Measurements from ENCODE around the gene IGF2. TPM values are rescaled to one million over a fixed set of nuclear protein-coding genes. Genes with fewer than 3 reads are reported as not detected.
A peak's percentile ranks its signal among the peaks of the same experiment; 100 is the strongest.

Gene IGF2
- total RNA-seq, 1 experiment from 2014 or later: 14.5 TPM

- no peaks in the 10 kb centered on the region for H3K9me3 ChIP-seq (ENCODE audit: control insufficient read depth, insufficient read depth, low read depth, low read length)
- ATAC-seq (no peak), DNase-seq (ENCODE audit: low read depth, low spot score) (no peak)
- H3K27ac ChIP-seq (ENCODE audit: low read length): no peak overlapping the region
- no peaks in the 10 kb centered on the region for H3K36me3 ChIP-seq (ENCODE audit: control insufficient read depth, insufficient read depth, low read length)
- in situ Hi-C loops (cut with HindIII; ENCODE audit: low pct_unique_long_range_greater_than_20kb, low sequenced_read_pairs) (no loop called here), intact Hi-C loops (cut with micrococcal nuclease; ENCODE audit: unreplicated experiment) (loop anchor here (5.0 kb wide), 2 partner anchors 462 to 502 kb away; no protein-coding TSS in a partner anchor)
- TF ChIP-seq, protein P1, sequence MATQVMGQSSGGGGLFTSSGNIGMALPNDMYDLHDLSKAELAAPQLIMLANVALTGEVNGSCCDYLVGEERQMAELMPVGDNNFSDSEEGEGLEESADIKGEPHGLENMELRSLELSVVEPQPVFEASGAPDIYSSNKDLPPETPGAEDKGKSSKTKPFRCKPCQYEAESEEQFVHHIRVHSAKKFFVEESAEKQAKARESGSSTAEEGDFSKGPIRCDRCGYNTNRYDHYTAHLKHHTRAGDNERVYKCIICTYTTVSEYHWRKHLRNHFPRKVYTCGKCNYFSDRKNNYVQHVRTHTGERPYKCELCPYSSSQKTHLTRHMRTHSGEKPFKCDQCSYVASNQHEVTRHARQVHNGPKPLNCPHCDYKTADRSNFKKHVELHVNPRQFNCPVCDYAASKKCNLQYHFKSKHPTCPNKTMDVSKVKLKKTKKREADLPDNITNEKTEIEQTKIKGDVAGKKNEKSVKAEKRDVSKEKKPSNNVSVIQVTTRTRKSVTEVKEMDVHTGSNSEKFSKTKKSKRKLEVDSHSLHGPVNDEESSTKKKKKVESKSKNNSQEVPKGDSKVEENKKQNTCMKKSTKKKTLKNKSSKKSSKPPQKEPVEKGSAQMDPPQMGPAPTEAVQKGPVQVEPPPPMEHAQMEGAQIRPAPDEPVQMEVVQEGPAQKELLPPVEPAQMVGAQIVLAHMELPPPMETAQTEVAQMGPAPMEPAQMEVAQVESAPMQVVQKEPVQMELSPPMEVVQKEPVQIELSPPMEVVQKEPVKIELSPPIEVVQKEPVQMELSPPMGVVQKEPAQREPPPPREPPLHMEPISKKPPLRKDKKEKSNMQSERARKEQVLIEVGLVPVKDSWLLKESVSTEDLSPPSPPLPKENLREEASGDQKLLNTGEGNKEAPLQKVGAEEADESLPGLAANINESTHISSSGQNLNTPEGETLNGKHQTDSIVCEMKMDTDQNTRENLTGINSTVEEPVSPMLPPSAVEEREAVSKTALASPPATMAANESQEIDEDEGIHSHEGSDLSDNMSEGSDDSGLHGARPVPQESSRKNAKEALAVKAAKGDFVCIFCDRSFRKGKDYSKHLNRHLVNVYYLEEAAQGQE (IDR thresholded peaks at IDR 0.05; ENCODE audit: insufficient read depth in 1 of 2, low read depth in 2 of 2, low read length in 1 of 2): 0 out of 4 replicates have a peak, but pooled peaks of 1 of the 2 experiments have one; percentile 50
- TF ChIP-seq, protein P2, sequence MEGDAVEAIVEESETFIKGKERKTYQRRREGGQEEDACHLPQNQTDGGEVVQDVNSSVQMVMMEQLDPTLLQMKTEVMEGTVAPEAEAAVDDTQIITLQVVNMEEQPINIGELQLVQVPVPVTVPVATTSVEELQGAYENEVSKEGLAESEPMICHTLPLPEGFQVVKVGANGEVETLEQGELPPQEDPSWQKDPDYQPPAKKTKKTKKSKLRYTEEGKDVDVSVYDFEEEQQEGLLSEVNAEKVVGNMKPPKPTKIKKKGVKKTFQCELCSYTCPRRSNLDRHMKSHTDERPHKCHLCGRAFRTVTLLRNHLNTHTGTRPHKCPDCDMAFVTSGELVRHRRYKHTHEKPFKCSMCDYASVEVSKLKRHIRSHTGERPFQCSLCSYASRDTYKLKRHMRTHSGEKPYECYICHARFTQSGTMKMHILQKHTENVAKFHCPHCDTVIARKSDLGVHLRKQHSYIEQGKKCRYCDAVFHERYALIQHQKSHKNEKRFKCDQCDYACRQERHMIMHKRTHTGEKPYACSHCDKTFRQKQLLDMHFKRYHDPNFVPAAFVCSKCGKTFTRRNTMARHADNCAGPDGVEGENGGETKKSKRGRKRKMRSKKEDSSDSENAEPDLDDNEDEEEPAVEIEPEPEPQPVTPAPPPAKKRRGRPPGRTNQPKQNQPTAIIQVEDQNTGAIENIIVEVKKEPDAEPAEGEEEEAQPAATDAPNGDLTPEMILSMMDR (IDR thresholded peaks at IDR 0.05): no peak
- peaks cover 16% of the 10 kb centered on the region for H3K4me1 ChIP-seq (ENCODE audit: control insufficient read depth, insufficient read depth, low read length)
- CTCF ChIA-PET: interaction anchor here (0.6 to 8.3 kb wide), 9 partner anchors 10 to 501 kb away, joined by 3 to 236 read pairs (median 3); no protein-coding TSS in a partner anchor
- no TSS peak for BruUV-seq (replicated peaks)
- POLR2A ChIA-PET: no interaction called here
- H3K4me3 ChIP-seq (ENCODE audit: low read depth in 2 of 2, low read length in 2 of 2): no peak overlapping the region
- H3K27me3 ChIP-seq (ENCODE audit: control insufficient read depth, insufficient read depth, low read length): peaks cover 7% of the 10 kb centered on the region; the same call in 1 of the 2 replicates
Measured at GRCh38 chr11:2154195-2154585, 15.0 kb upstream of the IGF2 start.

GRCh38 chr11:2153581-2154194, 14.5 kb upstream of the IGF2 start:
- peaks cover 7% of the 10 kb centered on the region for H3K27me3 ChIP-seq (ENCODE audit: control insufficient read depth, insufficient read depth, low read length)

More at GRCh38 chr11:2153581-2154194, 14.5 kb upstream of the IGF2 start:
- no peak overlapping the region for H3K27ac ChIP-seq (ENCODE audit: low read length)
- H3K4me3 ChIP-seq (ENCODE audit: low read depth in 2 of 2, low read length in 2 of 2): no peak overlapping the region
- BruUV-seq (replicated peaks): no TSS peak
- DNase-seq (ENCODE audit: low read depth, low spot score) (no peak), ATAC-seq (no peak)
- ChIA-PET CTCF (interaction anchor here (0.5 to 8.3 kb wide), 13 partner anchors 11 to 501 kb away, joined by 3 to 236 read pairs (median 3); no protein-coding TSS in a partner anchor), POLR2A (interaction anchor here (0.6 kb wide), 1 partner anchor 9 kb away, joined by 3 read pairs; no protein-coding TSS in a partner anchor)
- H3K9me3 ChIP-seq (ENCODE audit: control insufficient read depth, insufficient read depth, low read depth, low read length): no peaks in the 10 kb centered on the region
- H3K4me1 ChIP-seq (ENCODE audit: control insufficient read depth, insufficient read depth, low read length): peaks cover 16% of the 10 kb centered on the region
- TF ChIP-seq, protein P2 (IDR thresholded peaks at IDR 0.05): no peak
- TF ChIP-seq TCF7L2 (IDR thresholded peaks at IDR 0.05; ENCODE audit: low read depth, low read length): no peak
- in situ Hi-C loops (cut with HindIII; ENCODE audit: low pct_unique_long_range_greater_than_20kb, low sequenced_read_pairs): no loop called here
- intact Hi-C loops (cut with micrococcal nuclease; ENCODE audit: unreplicated experiment): loop anchor here (5.0 kb wide), 2 partner anchors 461 to 501 kb away; no protein-coding TSS in a partner anchor
- H3K36me3 ChIP-seq (ENCODE audit: control insufficient read depth, insufficient read depth, low read length): no peaks in the 10 kb centered on the region

Data from Panc1 (cell line).